ENCODE data around the gene ENPP1.

DNA sequence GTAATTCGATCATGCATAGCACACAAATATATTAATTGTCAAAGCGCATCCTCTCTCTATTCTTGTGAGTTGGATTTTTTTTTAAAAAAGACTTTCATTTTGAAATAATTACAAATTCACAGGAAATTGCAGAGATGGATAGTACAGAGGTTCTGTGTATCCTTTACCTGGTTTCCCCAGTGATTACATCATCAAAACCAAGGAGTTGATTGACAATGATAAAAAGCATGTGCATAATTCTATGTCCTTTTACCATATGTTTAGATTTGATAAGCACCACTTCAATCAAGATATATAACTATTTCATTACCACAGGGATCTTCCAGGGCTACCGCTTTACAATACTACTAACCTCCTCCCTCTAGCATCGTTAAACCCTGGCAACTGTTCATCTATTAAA is 103.1 kb downstream of the ENPP1 start:
- TF ChIP-seq, protein P1, sequence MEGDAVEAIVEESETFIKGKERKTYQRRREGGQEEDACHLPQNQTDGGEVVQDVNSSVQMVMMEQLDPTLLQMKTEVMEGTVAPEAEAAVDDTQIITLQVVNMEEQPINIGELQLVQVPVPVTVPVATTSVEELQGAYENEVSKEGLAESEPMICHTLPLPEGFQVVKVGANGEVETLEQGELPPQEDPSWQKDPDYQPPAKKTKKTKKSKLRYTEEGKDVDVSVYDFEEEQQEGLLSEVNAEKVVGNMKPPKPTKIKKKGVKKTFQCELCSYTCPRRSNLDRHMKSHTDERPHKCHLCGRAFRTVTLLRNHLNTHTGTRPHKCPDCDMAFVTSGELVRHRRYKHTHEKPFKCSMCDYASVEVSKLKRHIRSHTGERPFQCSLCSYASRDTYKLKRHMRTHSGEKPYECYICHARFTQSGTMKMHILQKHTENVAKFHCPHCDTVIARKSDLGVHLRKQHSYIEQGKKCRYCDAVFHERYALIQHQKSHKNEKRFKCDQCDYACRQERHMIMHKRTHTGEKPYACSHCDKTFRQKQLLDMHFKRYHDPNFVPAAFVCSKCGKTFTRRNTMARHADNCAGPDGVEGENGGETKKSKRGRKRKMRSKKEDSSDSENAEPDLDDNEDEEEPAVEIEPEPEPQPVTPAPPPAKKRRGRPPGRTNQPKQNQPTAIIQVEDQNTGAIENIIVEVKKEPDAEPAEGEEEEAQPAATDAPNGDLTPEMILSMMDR (conservative IDR thresholded peaks at IDR 0.05), result no peak
- no peak for TF ChIP-seq EZH2 (IDR thresholded peaks at IDR 0.05; ENCODE audit: low read depth)
